ENCODE data around the gene B4GALT7. TPM values are rescaled to one million over a fixed set of nuclear protein-coding genes. Genes with fewer than 3 reads are reported as not detected.

Gene B4GALT7
- total RNA-seq, 1 experiment from 2014 or later = 21.7 TPM

GRCh38 chr5:177592010-177592834, 7.7 kb upstream of the B4GALT7 start, which contains the start of gene TMED9:
Gene TMED9, plus strand, starts transcription at chr5:177592203. Its CDS starts 12 bp downstream, at chr5:177592215.
- ATAC-seq = peak; percentile 97
- peaks cover 31% of the 10 kb centered on the region for H3K36me3 Mint-ChIP-seq
- H3K27ac Mint-ChIP-seq = peak within 1 kb of the TSS; percentile 99
- ChIA-PET CTCF (interaction anchor here (0.8 to 3.0 kb wide), 7 partner anchors 16 to 91 kb away, joined by 3 to 38 read pairs (median 3); no protein-coding TSS in a partner anchor), POLR2A (interaction anchor here (1.2 kb wide), 1 partner anchor 16 kb away, joined by 3 read pairs; no protein-coding TSS in a partner anchor)
- H3K9me3 Mint-ChIP-seq = no peaks in the 10 kb centered on the region
- peaks cover 30% of the 10 kb centered on the region for H3K27me3 Mint-ChIP-seq (ENCODE audit: low read depth)
- peak within 1 kb of the TSS; percentile 100 for H3K4me3 Mint-ChIP-seq
- DNase-seq (ENCODE audit: low spot score) = peak; percentile 90
- H3K4me1 Mint-ChIP-seq = peaks cover 6% of the 10 kb centered on the region
- TF ChIP-seq HMGXB4 (CRISPR knock-in tag; IDR thresholded peaks at IDR 0.05) (peak; percentile 43; the same call in 1 of the 2 replicates), FOXP1 (CRISPR knock-in tag; IDR thresholded peaks at IDR 0.05; ENCODE audit: borderline replicate concordance) (0 out of 2 replicates have a peak, but pooled peaks have one; percentile 55), CREM (CRISPR knock-in tag; IDR thresholded peaks at IDR 0.05) (peak; percentile 53; the same call in 1 of the 2 replicates), AR (CRISPR knock-in tag; IDR thresholded peaks at IDR 0.05) (no peak), ETV6 (CRISPR knock-in tag; IDR thresholded peaks at IDR 0.05) (peak; percentile 75; the same call in 1 of the 2 replicates), TEAD1 (CRISPR knock-in tag; IDR thresholded peaks at IDR 0.05) (peak; percentile 83; the same call in 1 of the 2 replicates), FOXP4 (CRISPR knock-in tag; IDR thresholded peaks at IDR 0.05) (peak; percentile 84; the same call in 1 of the 2 replicates), JAZF1 (CRISPR knock-in tag; IDR thresholded peaks at IDR 0.05) (no peak), NFYB (CRISPR knock-in tag; conservative IDR thresholded peaks at IDR 0.05; ENCODE audit: low read depth) (peak; percentile 52), EMX1 (CRISPR knock-in tag; IDR thresholded peaks at IDR 0.05) (no peak), E2F5 (CRISPR knock-in tag; IDR thresholded peaks at IDR 0.05) (0 out of 2 replicates have a peak, but pooled peaks have one; percentile 68), ZNF232 (CRISPR knock-in tag; IDR thresholded peaks at IDR 0.05) (peak; percentile 71; the same call in 1 of the 2 replicates), USF2 (CRISPR knock-in tag; IDR thresholded peaks at IDR 0.05) (peak; percentile 33; the same call in 1 of the 2 replicates), MAX (CRISPR knock-in tag; IDR thresholded peaks at IDR 0.05) (peak; percentile 82), ARID4B (CRISPR knock-in tag; IDR thresholded peaks at IDR 0.05; ENCODE audit: borderline replicate concordance) (peak; percentile 75; the same call in 1 of the 2 replicates), USF1 (CRISPR knock-in tag; IDR thresholded peaks at IDR 0.05) (0 out of 2 replicates have a peak, but pooled peaks have one; percentile 38), SMAD3 (CRISPR knock-in tag; IDR thresholded peaks at IDR 0.05; ENCODE audit: borderline replicate concordance) (0 out of 2 replicates have a peak, but pooled peaks have one; percentile 32), GRHL2 (CRISPR knock-in tag; IDR thresholded peaks at IDR 0.05; ENCODE audit: insufficient replicate concordance, severe bottlenecking) (no peak), JUN (CRISPR knock-in tag; IDR thresholded peaks at IDR 0.05) (0 out of 2 replicates have a peak, but pooled peaks have one; percentile 23), FOXK1 (CRISPR knock-in tag; IDR thresholded peaks at IDR 0.05) (peak; percentile 60; the same call in 1 of the 2 replicates)
